GM20000 (cell line): Measurements from ENCODE around the gene REXO5.

Source experiments
- DNase-seq: peaks from one replicate; pipeline ENCODE4 v3.0.0; 2012; ENCODE audit warnings: low spot score
- TF ChIP-seq, protein P1 (sequence below): IDR thresholded peaks from 2 replicates; pipeline ENCODE4 v1.5.1; 2012; ENCODE audit warnings: mild to moderate bottlenecking, control low read depth; ENCODE audit errors: extremely low read depth, missing control alignments

Gene REXO5

DNA sequence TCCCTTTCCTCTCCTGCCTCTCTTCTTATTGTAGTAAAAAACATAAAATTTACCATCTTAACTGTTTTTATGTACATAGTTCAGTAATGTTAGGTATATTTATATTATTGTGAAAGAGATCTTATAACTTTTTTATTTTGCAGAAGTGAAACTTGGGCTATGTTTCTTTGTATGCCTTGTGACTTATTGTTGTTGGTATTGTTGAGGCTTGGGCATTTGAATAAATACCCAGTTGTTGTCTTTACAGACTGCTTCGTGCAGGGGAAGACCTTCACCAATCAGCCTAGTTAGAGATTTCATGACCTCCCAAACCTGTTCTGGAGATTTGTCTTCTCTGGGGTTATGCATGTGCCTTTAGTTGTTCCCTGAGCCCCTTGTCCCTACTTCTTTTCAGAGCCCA lies 31.9 kb downstream of the REXO5 start:
- TF ChIP-seq, protein P1, sequence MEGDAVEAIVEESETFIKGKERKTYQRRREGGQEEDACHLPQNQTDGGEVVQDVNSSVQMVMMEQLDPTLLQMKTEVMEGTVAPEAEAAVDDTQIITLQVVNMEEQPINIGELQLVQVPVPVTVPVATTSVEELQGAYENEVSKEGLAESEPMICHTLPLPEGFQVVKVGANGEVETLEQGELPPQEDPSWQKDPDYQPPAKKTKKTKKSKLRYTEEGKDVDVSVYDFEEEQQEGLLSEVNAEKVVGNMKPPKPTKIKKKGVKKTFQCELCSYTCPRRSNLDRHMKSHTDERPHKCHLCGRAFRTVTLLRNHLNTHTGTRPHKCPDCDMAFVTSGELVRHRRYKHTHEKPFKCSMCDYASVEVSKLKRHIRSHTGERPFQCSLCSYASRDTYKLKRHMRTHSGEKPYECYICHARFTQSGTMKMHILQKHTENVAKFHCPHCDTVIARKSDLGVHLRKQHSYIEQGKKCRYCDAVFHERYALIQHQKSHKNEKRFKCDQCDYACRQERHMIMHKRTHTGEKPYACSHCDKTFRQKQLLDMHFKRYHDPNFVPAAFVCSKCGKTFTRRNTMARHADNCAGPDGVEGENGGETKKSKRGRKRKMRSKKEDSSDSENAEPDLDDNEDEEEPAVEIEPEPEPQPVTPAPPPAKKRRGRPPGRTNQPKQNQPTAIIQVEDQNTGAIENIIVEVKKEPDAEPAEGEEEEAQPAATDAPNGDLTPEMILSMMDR = no peak
- no peak for DNase-seq

GRCh38 chr16:20839504-20839903 lies 33.2 kb downstream of the REXO5 start:
- no peak for DNase-seq
- TF ChIP-seq, protein P1 = no peak

DNA sequence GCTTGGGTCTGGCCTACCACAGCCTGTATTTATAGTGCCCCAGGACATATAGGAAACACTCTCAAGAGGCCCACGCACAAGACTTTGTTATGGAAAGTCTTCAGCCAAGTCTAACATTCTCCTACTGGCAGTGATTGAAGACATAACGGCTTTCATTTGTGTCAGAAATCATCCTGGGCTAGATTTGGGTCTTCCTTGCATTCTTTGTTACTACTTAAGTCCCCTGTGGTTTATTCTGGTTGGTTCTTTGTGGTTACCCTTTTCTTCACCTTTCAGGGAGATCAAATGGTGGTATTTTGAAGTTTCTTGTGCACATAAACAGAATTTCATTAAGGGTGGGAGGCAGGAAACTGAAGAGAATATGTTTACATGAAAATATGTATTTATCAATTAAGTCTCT lies 37.7 kb downstream of the REXO5 start:
- TF ChIP-seq, protein P1 = no peak

DNA sequence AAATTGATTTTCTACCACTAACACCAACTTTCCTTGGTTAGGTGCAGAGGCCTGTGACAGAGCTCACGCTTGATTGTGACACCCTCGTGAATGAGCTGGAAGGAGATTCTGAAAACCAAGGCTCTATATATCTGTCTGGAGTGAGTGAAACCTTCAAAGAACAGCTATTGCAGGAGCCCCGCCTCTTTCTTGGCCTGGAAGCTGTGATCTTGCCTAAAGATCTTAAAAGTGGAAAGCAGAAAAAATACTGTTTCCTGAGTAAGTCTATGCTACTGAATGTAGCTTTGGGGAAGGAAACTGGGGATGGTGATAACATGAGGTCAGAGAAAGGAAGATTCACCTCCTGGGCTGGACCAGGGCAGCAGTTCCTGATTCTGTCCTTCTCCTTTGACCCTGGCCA lies 38.3 kb downstream of the REXO5 start:
- no peak for DNase-seq
- TF ChIP-seq, protein P1 = no peak

More for the DNA sequence above, 37.7 kb downstream of the REXO5 start:
- no peak for DNase-seq

GRCh38 chr16:20846030-20846429 lies 39.7 kb downstream of the REXO5 start:
- TF ChIP-seq, protein P1 = no peak
- no peak for DNase-seq

- TF ChIP-seq, protein P1 = no peak
- no peak for DNase-seq
Measured at GRCh38 chr16:20846551-20846950, 40.2 kb downstream of the REXO5 start.

- TF ChIP-seq, protein P1 = no peak
- no peak for DNase-seq
Measured at GRCh38 chr16:20847550-20847949, 41.2 kb downstream of the REXO5 start.
